HG03095 (cell line): Measurements from ENCODE around the gene RTL5.

Experiments
- ATAC-seq: cut with Tn5 transposase; IDR thresholded peaks from one replicate; pipeline ENCODE4 v1.9.1; 2021; ENCODE audit warnings: moderate library complexity; ENCODE audit not compliant: unreplicated experiment

The RTL5 gene

GRCh38 chrX:72079607-72080006, 52.1 kb downstream of the RTL5 start:
- no peak for ATAC-seq

GRCh38 chrX:72078411-72078810, 53.3 kb downstream of the RTL5 start:
- ATAC-seq = no peak
